Femur (tissue), 1 donor: Measurements from ENCODE around the gene NPC2.

Experiments
- DNase-seq: peaks from one replicate; pipeline ENCODE4 v3.0.0-alpha.2; 2017

Gene NPC2

GRCh38 chr14:74501691-74502090, 8.6 kb upstream of the NPC2 start:
- DNase-seq = no peak

- DNase-seq = peak; percentile 87
Measured at GRCh38 chr14:74501135-74501614, 8.1 kb upstream of the NPC2 start.

DNA sequence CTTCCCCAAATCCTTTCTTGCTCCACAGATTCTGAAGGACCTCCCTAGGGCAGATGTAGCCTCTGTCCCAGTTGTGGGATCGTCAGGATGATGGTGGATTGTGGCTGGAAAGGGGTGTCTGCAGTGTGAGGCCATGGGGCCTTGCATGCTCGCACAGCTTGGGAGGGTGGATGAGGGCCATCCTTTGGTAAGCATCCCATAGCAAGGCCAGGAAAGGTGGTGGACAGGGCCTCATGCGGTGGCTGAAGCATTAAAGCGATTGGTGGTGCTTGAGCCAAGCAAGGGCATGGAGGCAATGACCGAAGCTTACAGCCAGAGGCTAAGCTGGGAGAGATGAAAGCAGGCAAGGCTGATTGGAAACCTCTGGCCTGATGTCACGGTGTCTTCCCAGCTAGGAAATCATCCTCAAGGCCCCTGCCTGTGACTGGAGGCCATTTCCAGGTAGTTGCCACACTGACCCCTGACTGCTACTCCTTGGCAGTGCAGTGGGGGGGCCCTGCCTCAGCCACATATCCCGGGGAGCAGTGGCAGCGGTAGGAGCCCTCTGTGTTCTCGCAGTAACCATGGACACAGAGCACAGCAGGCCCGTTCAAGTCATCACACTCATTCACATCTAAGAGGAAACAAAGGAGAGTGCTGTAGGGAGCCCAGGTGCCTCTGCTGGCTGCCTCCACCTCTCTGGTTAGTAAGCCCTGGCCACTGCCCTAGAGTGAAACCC, 7.5 kb upstream of the NPC2 start:
- no peak for DNase-seq

DNA sequence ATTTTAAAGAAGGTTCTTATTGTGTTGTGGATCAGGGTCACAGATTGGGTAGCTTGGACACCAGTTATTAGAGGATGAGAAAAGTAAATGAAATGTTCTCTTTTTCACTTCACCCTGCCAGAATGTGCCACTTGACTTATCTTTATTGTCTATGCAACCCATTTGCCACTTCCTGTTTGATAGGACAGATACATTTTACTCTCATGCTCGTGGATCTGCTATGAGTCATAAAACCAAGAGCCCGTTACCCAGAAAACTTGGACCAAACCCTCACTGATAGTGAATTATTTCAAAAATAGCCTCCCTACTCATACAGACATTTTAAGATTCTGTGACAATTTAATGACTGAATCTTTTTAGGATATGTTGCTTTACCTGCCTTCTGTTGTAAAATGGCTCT, 2.3 kb upstream of the NPC2 start:
- no peak for DNase-seq

DNA sequence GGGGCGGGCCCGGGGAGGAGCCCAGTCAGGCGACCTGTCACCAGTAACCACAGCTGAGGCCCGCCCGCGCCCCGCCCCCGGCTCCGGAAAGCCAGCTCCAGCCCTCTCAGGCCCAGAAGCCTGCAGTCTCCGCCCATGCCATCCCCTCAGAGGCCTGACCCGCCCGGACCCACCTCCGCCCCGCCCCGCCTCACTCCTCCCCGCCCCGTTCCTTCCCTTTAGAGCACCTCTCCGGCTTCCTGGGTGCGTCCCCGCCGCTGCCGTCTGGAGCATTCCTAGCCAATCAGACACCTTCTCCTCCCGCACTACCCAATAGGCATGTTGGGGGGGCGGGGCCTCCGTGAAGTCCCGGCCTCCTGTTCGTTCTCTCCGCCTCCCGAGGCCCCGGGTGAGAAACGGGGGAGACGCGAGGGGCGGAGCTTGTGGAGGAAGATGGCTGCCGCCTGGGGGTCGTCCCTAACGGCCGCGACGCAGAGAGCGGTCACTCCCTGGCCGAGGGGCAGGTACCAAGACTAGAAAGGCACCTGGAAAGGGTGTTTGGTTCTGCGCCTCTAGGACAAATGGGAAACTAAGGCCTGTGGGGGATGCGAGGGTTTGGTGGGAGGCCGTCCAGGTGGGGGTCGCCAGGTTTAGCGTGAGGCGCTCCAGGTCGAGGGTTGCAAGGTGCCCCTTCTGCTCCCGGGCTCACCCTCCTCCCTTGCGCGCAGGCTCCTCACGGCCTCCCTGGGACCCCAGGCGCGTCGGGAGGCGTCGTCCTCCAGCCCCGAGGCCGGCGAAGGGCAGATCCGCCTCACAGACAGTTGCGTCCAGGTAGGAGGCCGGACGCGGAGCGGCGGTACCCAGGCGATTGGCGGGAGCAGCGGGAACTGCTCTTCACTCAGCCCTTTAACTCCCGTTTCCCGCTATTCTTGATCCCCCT, 497 bp upstream of the NPC2 start, which contains the start of gene ISCA2:
TSS of gene ISCA2 (plus strand) at position 423 of the 919 bp plus-strand sequence. CDS start at position 433, 10 bp downstream.
- DNase-seq = peak; percentile 100

DNA sequence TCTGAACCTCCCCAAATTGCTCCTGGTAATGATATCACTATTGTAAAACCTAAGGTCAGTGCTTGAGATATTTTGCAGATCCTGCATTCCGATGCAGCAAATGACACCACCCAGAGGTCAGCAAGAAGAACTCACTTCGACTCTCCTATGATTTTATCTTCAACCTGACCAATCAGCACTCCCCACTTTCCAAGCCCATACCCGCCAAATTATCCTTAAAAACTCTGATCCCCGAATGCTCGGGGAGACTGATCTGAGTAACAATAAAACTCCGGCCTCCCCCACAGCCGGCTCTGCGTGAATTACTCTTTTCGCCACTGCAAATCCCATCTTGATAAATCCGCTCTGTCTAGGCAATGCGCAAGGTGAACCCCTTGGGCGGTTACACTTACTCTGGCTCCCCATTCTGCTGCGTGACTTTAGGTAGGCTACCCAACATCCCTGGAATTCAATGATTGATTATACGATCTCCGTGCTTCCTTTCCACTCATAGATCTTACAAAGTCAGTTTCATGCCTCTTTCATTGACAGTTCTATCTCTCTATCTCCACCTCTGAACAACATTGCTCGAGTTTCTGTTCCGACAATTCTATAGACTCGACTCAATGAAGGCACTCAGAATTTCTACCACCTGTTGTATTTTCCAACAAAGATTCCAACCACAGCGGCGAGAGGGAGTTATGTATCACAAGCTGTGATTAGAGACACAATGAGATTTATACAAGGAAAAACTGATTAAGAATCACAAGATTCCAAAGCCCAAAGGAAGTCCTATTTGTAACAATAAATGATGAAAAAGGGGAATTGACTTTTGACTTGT, 939 bp downstream of the NPC2 start:
- no peak for DNase-seq

DNA sequence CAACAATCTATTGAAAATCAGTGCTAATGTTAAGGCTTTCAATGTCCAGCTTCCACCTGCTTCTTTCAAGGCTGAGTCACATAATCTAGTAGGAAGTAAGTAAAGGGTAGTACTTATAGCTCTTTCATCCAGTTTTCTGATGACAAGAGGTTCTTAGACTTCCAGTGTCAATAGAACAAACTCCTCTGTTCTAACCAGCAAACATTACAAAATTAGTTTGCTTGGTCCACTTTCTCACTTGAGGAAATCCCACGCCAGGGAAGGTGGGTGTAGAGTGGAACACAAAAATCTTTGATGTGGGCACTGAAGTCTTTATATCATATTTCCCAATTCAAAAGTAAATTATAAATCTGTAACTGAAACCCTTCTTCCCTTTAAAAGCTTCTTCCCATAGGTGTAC, 2.6 kb downstream of the NPC2 start:
- DNase-seq = no peak

DNA sequence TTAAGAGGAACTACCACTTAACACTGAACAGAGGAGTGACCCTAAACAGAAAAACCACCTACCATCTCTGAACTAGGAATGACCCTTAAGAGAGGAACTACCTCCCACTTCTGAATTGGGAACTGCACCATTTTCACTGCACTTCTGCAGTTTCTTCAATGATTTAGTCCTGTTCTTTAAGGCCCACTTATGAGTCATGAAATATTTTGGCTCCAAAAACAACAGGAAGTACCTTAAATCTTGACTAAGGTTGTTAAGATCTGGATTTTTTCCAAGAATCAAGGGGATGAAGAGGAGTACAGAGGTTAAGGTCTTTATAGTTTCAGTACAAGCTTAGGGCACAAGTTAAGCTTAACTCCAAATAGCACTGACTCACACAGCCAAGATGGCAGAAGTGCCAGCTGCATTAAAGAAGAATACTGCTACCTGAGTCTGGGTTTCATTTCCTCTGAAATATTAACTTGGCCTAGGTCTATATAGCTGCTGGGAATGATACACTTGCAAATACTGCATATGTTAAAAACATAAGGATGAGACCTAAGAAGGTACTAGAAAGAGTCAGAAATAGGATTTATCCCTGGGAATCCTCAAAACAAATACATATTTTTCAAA, 4.2 kb downstream of the NPC2 start:
- DNase-seq = no peak

GRCh38 chr14:74486164-74486563, 6.9 kb downstream of the NPC2 start:
- no peak for DNase-seq

DNA sequence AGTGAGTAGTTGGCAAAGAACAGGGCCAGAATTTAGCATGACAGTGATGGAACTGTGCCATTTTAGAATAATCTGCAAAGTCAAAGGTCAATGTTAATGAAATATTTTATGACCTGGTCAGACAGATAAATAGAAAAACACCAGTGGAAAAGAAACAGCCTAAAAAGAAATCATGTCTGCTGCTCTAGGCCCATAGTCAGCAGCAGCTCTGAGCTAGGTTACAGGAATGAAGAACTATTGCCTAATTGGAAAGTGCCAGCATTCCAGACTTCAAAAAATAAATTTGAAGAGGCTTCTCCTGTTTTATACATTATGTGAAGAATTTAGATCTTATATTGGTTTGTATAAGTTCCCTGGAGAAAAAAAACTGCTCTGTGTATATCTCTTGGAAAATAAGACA, 9.8 kb downstream of the NPC2 start:
- DNase-seq = no peak

GRCh38 chr14:74482571-74482970, 10.5 kb downstream of the NPC2 start:
- no peak for DNase-seq

DNA sequence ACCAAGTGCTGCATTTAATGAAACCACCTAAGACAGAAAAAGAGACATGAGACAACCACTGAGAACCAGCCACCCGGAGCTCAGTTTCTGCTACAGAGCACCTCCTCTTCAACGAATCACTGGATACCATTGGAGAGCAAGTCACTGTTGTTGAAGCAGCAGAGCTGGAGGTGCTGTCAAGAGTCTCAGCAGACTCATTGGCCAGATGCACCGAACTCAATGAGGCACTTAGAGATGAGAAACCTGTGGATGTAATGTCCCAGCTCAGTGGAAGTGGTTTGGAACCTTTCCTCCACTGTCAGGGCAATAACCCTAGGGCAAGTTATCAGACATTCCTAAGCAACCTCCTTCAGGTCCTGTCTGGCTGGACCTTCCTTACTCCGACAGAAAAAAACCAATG, 13.1 kb downstream of the NPC2 start:
- DNase-seq = no peak

DNA sequence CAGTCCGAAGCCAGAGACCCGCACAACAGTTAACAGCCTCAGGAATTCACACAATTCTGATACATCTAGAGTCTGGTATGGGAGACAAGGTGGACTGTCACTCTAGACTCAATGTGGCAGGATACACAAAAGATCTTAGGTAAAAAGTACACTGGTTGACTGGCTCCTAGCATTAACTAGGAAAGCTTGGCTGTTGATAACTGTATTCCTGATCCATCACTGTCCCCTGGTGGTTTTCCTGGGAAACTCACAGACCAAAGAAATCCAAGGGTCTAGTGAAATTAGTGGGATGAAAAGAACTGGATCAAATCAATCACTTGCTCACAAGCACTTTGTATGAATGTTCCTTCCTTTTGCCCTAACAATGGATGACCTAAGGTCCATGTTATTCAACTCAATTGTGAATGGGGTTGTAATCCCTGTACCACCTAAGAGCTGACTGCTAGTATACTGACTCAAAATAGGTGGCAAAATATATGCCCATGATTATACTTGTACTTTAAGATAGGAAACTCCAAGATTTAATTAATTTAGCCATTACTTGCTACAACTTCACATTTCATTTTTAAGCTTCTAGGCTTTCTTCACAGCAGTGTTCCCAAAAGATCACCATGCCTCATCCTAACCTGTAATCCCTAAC, 14.0 kb downstream of the NPC2 start:
- no peak for DNase-seq

DNA sequence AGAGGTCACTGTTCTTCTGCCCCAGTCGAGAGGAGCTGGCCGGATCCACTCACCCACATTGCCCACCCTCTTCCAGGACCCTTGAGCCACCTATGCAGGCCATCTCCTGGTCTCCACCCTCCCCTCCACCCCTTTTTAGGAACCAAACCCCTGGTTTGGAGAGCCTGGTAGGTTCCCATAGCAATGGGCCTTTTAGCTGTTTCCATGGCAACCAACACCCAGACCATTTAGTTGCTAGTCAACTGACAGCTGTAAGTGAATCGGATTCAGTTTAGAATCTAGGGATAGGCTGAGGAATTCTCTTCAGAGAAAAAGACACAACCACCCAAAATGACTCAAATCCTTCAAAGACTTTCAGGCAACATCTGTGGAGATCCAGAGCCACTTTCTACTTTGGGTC, 16.5 kb downstream of the NPC2 start:
- no peak for DNase-seq

- DNase-seq = no peak
Measured at GRCh38 chr14:74476107-74476506, 17.0 kb downstream of the NPC2 start.

- no peak for DNase-seq
Measured at GRCh38 chr14:74475678-74476077, 17.4 kb downstream of the NPC2 start.

GRCh38 chr14:74474376-74474775, 18.7 kb downstream of the NPC2 start:
- no peak for DNase-seq

DNA sequence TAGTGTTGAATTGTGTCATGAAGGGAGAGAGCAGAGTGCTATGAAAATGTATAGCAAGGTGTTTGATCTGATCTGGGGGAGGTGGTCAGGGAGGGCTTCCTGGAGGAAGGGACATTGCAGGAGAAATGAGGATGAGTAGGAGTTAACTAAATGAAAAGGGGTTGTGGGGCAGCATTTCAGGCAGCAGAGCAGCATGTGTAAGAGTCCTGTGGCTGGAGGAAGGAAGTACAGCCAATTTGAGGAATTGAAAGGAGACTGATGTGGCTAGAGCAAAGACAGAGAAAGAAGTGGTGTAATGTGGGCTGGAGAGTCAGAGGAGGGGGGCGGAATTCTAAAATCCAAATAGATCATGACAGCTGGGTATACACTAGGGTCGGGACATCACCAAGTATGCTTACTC, 20.5 kb downstream of the NPC2 start:
- no peak for DNase-seq

GRCh38 chr14:74469548-74470518, 23.3 kb downstream of the NPC2 start:
- no peak for DNase-seq

DNA sequence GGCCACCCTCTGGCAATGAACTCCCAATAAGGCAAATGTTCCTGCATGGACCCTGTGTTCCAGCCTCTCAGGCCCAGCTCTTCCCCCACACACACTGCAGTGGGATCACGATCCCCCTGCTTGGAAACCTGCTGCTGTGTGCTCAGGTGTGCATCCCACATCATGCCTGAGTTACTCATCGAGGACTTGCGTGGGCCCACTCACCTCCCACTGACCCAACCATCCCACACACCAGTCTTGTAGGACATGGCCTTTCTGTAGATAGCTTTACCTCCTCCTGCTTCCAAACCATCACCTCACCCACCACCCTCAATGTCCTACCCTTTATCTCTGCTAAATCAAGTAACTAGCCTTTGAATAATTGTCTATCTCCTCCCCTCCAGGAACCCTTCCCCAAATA, 24.6 kb downstream of the NPC2 start:
- DNase-seq = no peak

- no peak for DNase-seq
Measured at GRCh38 chr14:74465335-74465734, 27.8 kb downstream of the NPC2 start.
